ENCODE measurements around the gene LRMDA. TPM values are rescaled to one million over a fixed set of nuclear protein-coding genes. Genes with fewer than 3 reads are reported as not detected.

LRMDA gene
- total RNA-seq, 1 donor from 2014 or later: 2.1 TPM

- no peak for TF ChIP-seq CTCF (IDR thresholded peaks at IDR 0.05; ENCODE audit: partially characterized antibody, unreplicated experiment)
- no peaks in the 10 kb centered on the region for H3K36me3 Mint-ChIP-seq (ENCODE audit: unreplicated experiment)
- no peaks in the 10 kb centered on the region for H3K9me3 Mint-ChIP-seq (ENCODE audit: unreplicated experiment)
- H3K27ac Mint-ChIP-seq (ENCODE audit: unreplicated experiment): no peak overlapping the region
- no peaks in the 10 kb centered on the region for H3K27me3 Mint-ChIP-seq (ENCODE audit: unreplicated experiment)
- H3K4me1 Mint-ChIP-seq (ENCODE audit: low read depth, unreplicated experiment): peaks cover 4% of the 10 kb centered on the region
- DNase-seq: no peak
- H3K4me3 Mint-ChIP-seq (ENCODE audit: unreplicated experiment): no peak overlapping the region
Observed at GRCh38 chr10:75612904-75613684, 181.7 kb downstream of the LRMDA start.

GRCh38 chr10:75613685-75614504 lies 182.5 kb downstream of the LRMDA start:
- H3K4me1 Mint-ChIP-seq (ENCODE audit: low read depth, unreplicated experiment): peaks cover 4% of the 10 kb centered on the region
- H3K27me3 Mint-ChIP-seq (ENCODE audit: unreplicated experiment): no peaks in the 10 kb centered on the region
- H3K27ac Mint-ChIP-seq (ENCODE audit: unreplicated experiment): no peak overlapping the region
- H3K4me3 Mint-ChIP-seq (ENCODE audit: unreplicated experiment): no peak overlapping the region
- H3K9me3 Mint-ChIP-seq (ENCODE audit: unreplicated experiment): no peaks in the 10 kb centered on the region
- no peak for TF ChIP-seq CTCF (IDR thresholded peaks at IDR 0.05; ENCODE audit: partially characterized antibody, unreplicated experiment)
- DNase-seq: no peak
- H3K36me3 Mint-ChIP-seq (ENCODE audit: unreplicated experiment): no peaks in the 10 kb centered on the region

- H3K27me3 Mint-ChIP-seq (ENCODE audit: unreplicated experiment): no peaks in the 10 kb centered on the region
- TF ChIP-seq CTCF (IDR thresholded peaks at IDR 0.05; ENCODE audit: partially characterized antibody, unreplicated experiment): no peak
- no peak overlapping the region for H3K27ac Mint-ChIP-seq (ENCODE audit: unreplicated experiment)
- H3K4me3 Mint-ChIP-seq (ENCODE audit: unreplicated experiment): no peak overlapping the region
- H3K36me3 Mint-ChIP-seq (ENCODE audit: unreplicated experiment): no peaks in the 10 kb centered on the region
- peaks cover 4% of the 10 kb centered on the region for H3K4me1 Mint-ChIP-seq (ENCODE audit: low read depth, unreplicated experiment)
- no peak for DNase-seq
- H3K9me3 Mint-ChIP-seq (ENCODE audit: unreplicated experiment): no peaks in the 10 kb centered on the region
Observed at GRCh38 chr10:75616076-75616475, 184.7 kb downstream of the LRMDA start.

GRCh38 chr10:75616874-75617478 lies 185.6 kb downstream of the LRMDA start:
- H3K27ac Mint-ChIP-seq (ENCODE audit: unreplicated experiment): no peak overlapping the region
- H3K4me1 Mint-ChIP-seq (ENCODE audit: low read depth, unreplicated experiment): peaks cover 4% of the 10 kb centered on the region
- no peaks in the 10 kb centered on the region for H3K9me3 Mint-ChIP-seq (ENCODE audit: unreplicated experiment)
- no peak overlapping the region for H3K4me3 Mint-ChIP-seq (ENCODE audit: unreplicated experiment)
- no peaks in the 10 kb centered on the region for H3K27me3 Mint-ChIP-seq (ENCODE audit: unreplicated experiment)
- no peaks in the 10 kb centered on the region for H3K36me3 Mint-ChIP-seq (ENCODE audit: unreplicated experiment)
- no peak for TF ChIP-seq CTCF (IDR thresholded peaks at IDR 0.05; ENCODE audit: partially characterized antibody, unreplicated experiment)
- no peak for DNase-seq
